IMR-90 (cell line): Measurements from ENCODE around the gene KIDINS220. TPM values are rescaled to one million over a fixed set of nuclear protein-coding genes. Genes with fewer than 3 reads are reported as not detected.
A peak's percentile ranks its signal among the peaks of the same experiment; 100 is the strongest.

Experiments
- CTCF ChIP-seq: conservative IDR thresholded peaks from 2 replicates; pipeline ENCODE4 v1.5.1; 2012; ENCODE audit warnings: mild to moderate bottlenecking, low read depth, low read length, improper control_type of control experiment
- ELK1 ChIP-seq: fragments of 150-350 bp; IDR thresholded peaks from 2 replicates; pipeline ENCODE4 v1.6.1; 2016; ENCODE audit warnings: low read depth, mild to moderate bottlenecking, low read length, moderate library complexity, borderline replicate concordance
- RCOR1 ChIP-seq: IDR thresholded peaks from 2 replicates; pipeline ENCODE4 v1.6.1; 2012; ENCODE audit warnings: mild to moderate bottlenecking, low read length, improper control_type of control experiment; ENCODE audit not compliant: insufficient replicate concordance
- USF2 ChIP-seq: fragments of 150-350 bp; IDR thresholded peaks from 2 replicates; pipeline ENCODE4 v1.6.1; 2017; ENCODE audit warnings: mild to moderate bottlenecking, antibody characterized with exemption, low read length, low read depth
- polyA plus RNA-seq, 3 experiments: library from polyadenylated mRNA; depleted of rRNA; stranded (reverse); fragments of >200 nt; gene quantifications; 2 replicates each; pipeline ENCODE4 v1.2.3, GENCODE V29; 2012; ENCODE audit warnings: low replicate concordance in 1 of 3
- total RNA-seq: library from RNA; depleted of rRNA; stranded (reverse); fragments of >200 nt; gene quantifications from 2 replicates; pipeline ENCODE4 v1.2.3, GENCODE V29; 2012

The KIDINS220 gene
- total and polyA plus RNA-seq, 2 of the 4 experiments (the other 2 are of a cell fraction): 23.1 to 63.4 TPM

GRCh38 chr2:8684878-8685696 is 152.3 kb downstream of the KIDINS220 start (continued):
- TF ChIP-seq CTCF (no peak), ELK1 (no peak), RCOR1 (peak; percentile 38), USF2 (peak; percentile 82)
